WTC11 (cell line): ENCODE results near the gene OR51I2. TPM values are rescaled to one million over a fixed set of nuclear protein-coding genes. Genes with fewer than 3 reads are reported as not detected.

ENCODE experiments used
- ATAC-seq: fragments of 200-7000 bp; cut with Tn5 transposase; 2 replicates; pipeline ENCODE4 v1.10.0; 2021; ENCODE audit warnings: mild to moderate bottlenecking, moderate library complexity
- CTCF ChIA-PET: fragments of 300-600 bp; sonication (Branson Sonifier 250); formaldehyde crosslinking; loops from one replicate; lab custom pipeline; 2021; ENCODE audit warnings: antibody characterized with exemption; lab: Charles Lee
- POLR2A ChIA-PET: fragments of 350-600 bp; sonication (Branson Sonifier 250); formaldehyde crosslinking; loops from one replicate; lab custom pipeline; 2021; ENCODE audit warnings: antibody characterized with exemption; lab: Charles Lee
- DNase-seq: peaks from one replicate; pipeline ENCODE4 v3.0.0; 2021; ENCODE audit warnings: low spot score
- H3K27ac Mint-ChIP-seq: 2 replicates; pipeline ENCODE4 v1.8.0; 2021; ENCODE audit warnings: mixed read lengths
- H3K27me3 Mint-ChIP-seq: 2 replicates; pipeline ENCODE4 v1.8.0; 2021; ENCODE audit warnings: low read depth, mild to moderate bottlenecking, moderate library complexity, mixed read lengths
- H3K36me3 Mint-ChIP-seq: 2 replicates; pipeline ENCODE4 v1.8.0; 2021; ENCODE audit warnings: mixed read lengths
- H3K4me1 Mint-ChIP-seq: 2 replicates; pipeline ENCODE4 v1.8.0; 2022; ENCODE audit warnings: mixed read lengths
- H3K4me3 Mint-ChIP-seq: 2 replicates; pipeline ENCODE4 v1.8.0; 2021; ENCODE audit warnings: mild to moderate bottlenecking, moderate library complexity, mixed read lengths
- H3K9me3 Mint-ChIP-seq: 2 replicates; pipeline ENCODE4 v1.8.0; 2021; ENCODE audit warnings: mixed read lengths
- AFF4 ChIP-seq: sonication (generic); formaldehyde crosslinking; IDR thresholded peaks from 2 replicates; pipeline ENCODE4 v1.8.1; 2023; ENCODE audit warnings: mild to moderate bottlenecking, missing genetic modification reagents, borderline replicate concordance
- E2F4 ChIP-seq: sonication (generic); formaldehyde crosslinking; IDR thresholded peaks from 2 replicates; pipeline ENCODE4 v1.8.1; 2022; ENCODE audit warnings: low read depth, mild to moderate bottlenecking, moderate library complexity, missing genetic modification reagents, borderline replicate concordance
- ESRRA ChIP-seq: sonication (generic); formaldehyde crosslinking; IDR thresholded peaks from 2 replicates; pipeline ENCODE4 v1.8.1; 2022; ENCODE audit warnings: mild to moderate bottlenecking, missing genetic modification reagents, borderline replicate concordance
- JUN ChIP-seq: sonication (generic); formaldehyde crosslinking; IDR thresholded peaks from 2 replicates; pipeline ENCODE4 v1.8.0; 2023; ENCODE audit warnings: mild to moderate bottlenecking, missing genetic modification reagents
- MAX ChIP-seq: sonication (generic); formaldehyde crosslinking; IDR thresholded peaks from 2 replicates; pipeline ENCODE4 v1.8.0; 2022; ENCODE audit warnings: mild to moderate bottlenecking, missing genetic modification reagents
- NFATC4 ChIP-seq: fragments of 250-450 bp; sonication (Bioruptor Pico); IDR thresholded peaks from 2 replicates; pipeline ENCODE4 v1.9.0; 2021; ENCODE audit warnings: mild to moderate bottlenecking
- NFE2L1 ChIP-seq: sonication (generic); formaldehyde crosslinking; IDR thresholded peaks from 2 replicates; pipeline ENCODE4 v1.8.1; 2023; ENCODE audit warnings: missing genetic modification reagents
- NR3C1 ChIP-seq: sonication (generic); formaldehyde crosslinking; conservative IDR thresholded peaks from 2 replicates; pipeline ENCODE4 v1.8.1; 2023; ENCODE audit warnings: low read depth, mild to moderate bottlenecking, missing genetic modification reagents
- PRDM15 ChIP-seq: sonication (generic); formaldehyde crosslinking; IDR thresholded peaks from 2 replicates; pipeline ENCODE4 v1.8.0; 2022; ENCODE audit warnings: missing genetic modification reagents
- PRRX2 ChIP-seq: fragments of 250-450 bp; sonication (Bioruptor Pico); IDR thresholded peaks from 2 replicates; pipeline ENCODE4 v1.8.0; 2021; ENCODE audit warnings: mild to moderate bottlenecking
- TCF7 ChIP-seq: sonication (generic); formaldehyde crosslinking; IDR thresholded peaks from 2 replicates; pipeline ENCODE4 v1.8.0; 2022; ENCODE audit warnings: mild to moderate bottlenecking, low read depth, missing genetic modification reagents, moderate library complexity
- TEAD1 ChIP-seq: sonication (generic); formaldehyde crosslinking; IDR thresholded peaks from 2 replicates; pipeline ENCODE4 v1.8.0; 2022; ENCODE audit warnings: mild to moderate bottlenecking, missing genetic modification reagents
- USF1 ChIP-seq: sonication (generic); formaldehyde crosslinking; IDR thresholded peaks from 2 replicates; pipeline ENCODE4 v1.8.0; 2022; ENCODE audit warnings: mild to moderate bottlenecking, missing genetic modification reagents
- ZNF121 ChIP-seq: sonication (generic); formaldehyde crosslinking; IDR thresholded peaks from 2 replicates; pipeline ENCODE4 v1.8.0; 2023; ENCODE audit warnings: missing genetic modification reagents
- ZNF219 ChIP-seq: sonication (generic); formaldehyde crosslinking; IDR thresholded peaks from 2 replicates; pipeline ENCODE4 v1.8.0; 2023; ENCODE audit warnings: missing genetic modification reagents, mild to moderate bottlenecking, borderline replicate concordance
- ZNF281 ChIP-seq: sonication (generic); formaldehyde crosslinking; IDR thresholded peaks from 2 replicates; pipeline ENCODE4 v1.8.0; 2023; ENCODE audit warnings: mild to moderate bottlenecking, missing genetic modification reagents
- ZNF317 ChIP-seq: sonication (generic); formaldehyde crosslinking; IDR thresholded peaks from 2 replicates; pipeline ENCODE4 v1.8.1; 2023; ENCODE audit warnings: low read depth, mild to moderate bottlenecking, moderate library complexity, missing genetic modification reagents, borderline replicate concordance
- ZNF512 ChIP-seq: sonication (generic); formaldehyde crosslinking; IDR thresholded peaks from 2 replicates; pipeline ENCODE4 v1.8.1; 2022; ENCODE audit warnings: missing genetic modification reagents, borderline replicate concordance
- ZSCAN18 ChIP-seq: fragments of 250-450 bp; sonication (Bioruptor Pico); IDR thresholded peaks from 2 replicates; pipeline ENCODE4 v2.1.2; 2022; ENCODE audit warnings: mild to moderate bottlenecking, moderate library complexity
- total RNA-seq: library from RNA; stranded (reverse); gene quantifications from 3 replicates; pipeline ENCODE4 v1.2.3, GENCODE V29; 2021

Gene OR51I2
- total RNA-seq, 1 experiment from 2014 or later = not detected

GRCh38 chr11:5486003-5486402 is 36.9 kb downstream of the OR51I2 start:
- CTCF ChIA-PET = interaction anchor here (1.0 kb wide), 1 partner anchor 10 kb away, joined by 4 read pairs; no protein-coding TSS in a partner anchor
- ATAC-seq (no peak), DNase-seq (no peak)
- no peak overlapping the region for H3K4me3 Mint-ChIP-seq
- POLR2A ChIA-PET = interaction anchor here (0.5 kb wide), 1 partner anchor 324 kb away, joined by 3 read pairs; no protein-coding TSS in a partner anchor
- no peaks in the 10 kb centered on the region for H3K4me1 Mint-ChIP-seq
- H3K36me3 Mint-ChIP-seq = no peaks in the 10 kb centered on the region
- no peaks in the 10 kb centered on the region; the same call in 1 of the 2 replicates for H3K27me3 Mint-ChIP-seq
- H3K9me3 Mint-ChIP-seq = no peaks in the 10 kb centered on the region
- TF ChIP-seq ZNF317 (no peak), TCF7 (CRISPR knock-in tag) (no peak)
- no peak overlapping the region for H3K27ac Mint-ChIP-seq

- CTCF ChIA-PET = interaction anchor here (1.0 kb wide), 1 partner anchor 10 kb away, joined by 4 read pairs; no protein-coding TSS in a partner anchor
- no peak for TF ChIP-seq TEAD1
- TF ChIP-seq USF1 (CRISPR knock-in tag) = no peak
- no peak for TF ChIP-seq ZNF512 (CRISPR knock-in tag)
- no peak for TF ChIP-seq NFATC4 (CRISPR knock-in tag)
- no peak for TF ChIP-seq ESRRA (CRISPR knock-in tag)
- TF ChIP-seq NR3C1 = no peak
- no peak for TF ChIP-seq ZNF121 (CRISPR knock-in tag)
- TF ChIP-seq ZSCAN18 (CRISPR knock-in tag) = no peak
- no peak for TF ChIP-seq MAX
- TF ChIP-seq ZNF281 (CRISPR knock-in tag) = no peak
- no peak for TF ChIP-seq JUN (CRISPR knock-in tag)
- no peak for TF ChIP-seq ZNF219 (CRISPR knock-in tag)
- TF ChIP-seq NFE2L1 (CRISPR knock-in tag) = no peak
- no peak for TF ChIP-seq PRDM15 (CRISPR knock-in tag)
- TF ChIP-seq PRRX2 = no peak
- TF ChIP-seq E2F4 (CRISPR knock-in tag) = no peak
- TF ChIP-seq AFF4 (CRISPR knock-in tag) = no peak
These were observed 37.3 kb downstream of the OR51I2 start for GRCh38 chr11:5486421-5486820.

More at GRCh38 chr11:5486421-5486820, 37.3 kb downstream of the OR51I2 start:
- no peak overlapping the region for H3K27ac Mint-ChIP-seq
- DNase-seq = no peak
- H3K27me3 Mint-ChIP-seq = no peaks in the 10 kb centered on the region; the same call in 1 of the 2 replicates
- no peaks in the 10 kb centered on the region for H3K4me1 Mint-ChIP-seq
- POLR2A ChIA-PET = interaction anchor here (0.5 kb wide), 1 partner anchor 323 kb away, joined by 3 read pairs; no protein-coding TSS in a partner anchor
- no peaks in the 10 kb centered on the region for H3K9me3 Mint-ChIP-seq
- no peak for ATAC-seq
- no peaks in the 10 kb centered on the region for H3K36me3 Mint-ChIP-seq
- H3K4me3 Mint-ChIP-seq = no peak overlapping the region
